ENCODE data around the gene SCAPER. TPM values are rescaled to one million over a fixed set of nuclear protein-coding genes. Genes with fewer than 3 reads are reported as not detected.
A peak's percentile ranks its signal among the peaks of the same experiment; 100 is the strongest.
"Not testable (repeated sequence)": the region's sequence is repeated elsewhere in the genome, so short reads cannot be mapped to it uniquely, and the experiment has no call there.

Gene SCAPER
- total RNA-seq, 1 donor from 2014 or later, result 22.8 TPM

- Mint-ChIP-seq H3K4me1 (ENCODE audit: low read depth) (peaks cover 25% of the 10 kb centered on the region), H3K36me3 (ENCODE audit: low read depth) (peaks cover 5% of the 10 kb centered on the region), H3K9me3 (no peaks in the 10 kb centered on the region), H3K27ac (no peak overlapping the region), H3K27me3 (ENCODE audit: low read depth) (peaks cover 5% of the 10 kb centered on the region), H3K4me3 (ENCODE audit: low read depth) (peak overlapping the region; percentile 61)
- no peak for DNase-seq (ENCODE audit: low spot score)
- intact Hi-C loops (cut with micrococcal nuclease), result loop anchor here (10.0 kb wide), 1 partner anchor 122 kb away; no protein-coding TSS in a partner anchor
Observed at GRCh38 chr15:76903251-76903681, 1.9 kb downstream of the SCAPER start.

GRCh38 chr15:76901965-76902364 lies 3.2 kb downstream of the SCAPER start:
- Mint-ChIP-seq H3K9me3 (no peaks in the 10 kb centered on the region), H3K4me3 (ENCODE audit: low read depth) (no peak overlapping the region), H3K27me3 (ENCODE audit: low read depth) (peaks cover 2% of the 10 kb centered on the region), H3K36me3 (ENCODE audit: low read depth) (peaks cover 8% of the 10 kb centered on the region), H3K4me1 (ENCODE audit: low read depth) (peaks cover 25% of the 10 kb centered on the region), H3K27ac (no peak overlapping the region)
- intact Hi-C loops (cut with micrococcal nuclease), result loop anchor here (10.0 kb wide), 1 partner anchor 123 kb away; no protein-coding TSS in a partner anchor
- no peak for DNase-seq (ENCODE audit: low spot score)

GRCh38 chr15:76899931-76900310 lies 5.2 kb downstream of the SCAPER start:
- H3K4me3 Mint-ChIP-seq (ENCODE audit: low read depth); H3K27ac Mint-ChIP-seq; H3K27me3 Mint-ChIP-seq (ENCODE audit: low read depth); H3K9me3 Mint-ChIP-seq; DNase-seq (ENCODE audit: low spot score): not testable (repeated sequence)
- intact Hi-C loops (cut with micrococcal nuclease), result loop anchor here (10.0 kb wide), 1 partner anchor 125 kb away; no protein-coding TSS in a partner anchor
- Mint-ChIP-seq H3K36me3 (ENCODE audit: low read depth) (peaks cover 13% of the 10 kb centered on the region), H3K4me1 (ENCODE audit: low read depth) (peaks cover 18% of the 10 kb centered on the region)

GRCh38 chr15:76899176-76899930 lies 5.8 kb downstream of the SCAPER start:
- H3K4me1 Mint-ChIP-seq (ENCODE audit: low read depth), result peaks cover 21% of the 10 kb centered on the region
- H3K4me3 Mint-ChIP-seq (ENCODE audit: low read depth); H3K27me3 Mint-ChIP-seq (ENCODE audit: low read depth); H3K9me3 Mint-ChIP-seq; H3K27ac Mint-ChIP-seq; intact Hi-C loops (cut with micrococcal nuclease); DNase-seq (ENCODE audit: low spot score): not testable (repeated sequence)
- H3K36me3 Mint-ChIP-seq (ENCODE audit: low read depth), result peaks cover 18% of the 10 kb centered on the region

- peaks cover 6% of the 10 kb centered on the region for H3K9me3 Mint-ChIP-seq
- H3K27me3 Mint-ChIP-seq (ENCODE audit: low read depth), result no peaks in the 10 kb centered on the region
- peaks cover 28% of the 10 kb centered on the region for H3K36me3 Mint-ChIP-seq (ENCODE audit: low read depth)
- H3K27ac Mint-ChIP-seq, result no peak overlapping the region
- H3K4me1 Mint-ChIP-seq (ENCODE audit: low read depth), result peaks cover 12% of the 10 kb centered on the region
- intact Hi-C loops (cut with micrococcal nuclease), result no loop called here
- no peak for DNase-seq (ENCODE audit: low spot score)
- H3K4me3 Mint-ChIP-seq (ENCODE audit: low read depth), result no peak overlapping the region
Observed at GRCh38 chr15:76898102-76898501, 7.0 kb downstream of the SCAPER start.

GRCh38 chr15:76894174-76894573 lies 11.0 kb downstream of the SCAPER start:
- Mint-ChIP-seq H3K4me3 (ENCODE audit: low read depth) (no peak overlapping the region), H3K9me3 (peaks cover 16% of the 10 kb centered on the region), H3K27me3 (ENCODE audit: low read depth) (no peaks in the 10 kb centered on the region), H3K27ac (no peak overlapping the region), H3K4me1 (ENCODE audit: low read depth) (peaks cover 9% of the 10 kb centered on the region), H3K36me3 (ENCODE audit: low read depth) (peaks cover 47% of the 10 kb centered on the region)
- DNase-seq (ENCODE audit: low spot score), result no peak
- intact Hi-C loops (cut with micrococcal nuclease), result no loop called here

GRCh38 chr15:76892836-76893235 lies 12.3 kb downstream of the SCAPER start:
- H3K4me1 Mint-ChIP-seq (ENCODE audit: low read depth), result peaks cover 19% of the 10 kb centered on the region
- H3K4me3 Mint-ChIP-seq (ENCODE audit: low read depth), result not testable (repeated sequence)

GRCh38 chr15:76887280-76888141 lies 17.6 kb downstream of the SCAPER start:
- H3K27me3 Mint-ChIP-seq (ENCODE audit: low read depth); H3K4me1 Mint-ChIP-seq (ENCODE audit: low read depth); H3K27ac Mint-ChIP-seq; H3K9me3 Mint-ChIP-seq; DNase-seq (ENCODE audit: low spot score); H3K4me3 Mint-ChIP-seq (ENCODE audit: low read depth); intact Hi-C loops (cut with micrococcal nuclease): not testable (repeated sequence)
- peaks cover 26% of the 10 kb centered on the region for H3K36me3 Mint-ChIP-seq (ENCODE audit: low read depth)

More at GRCh38 chr15:76892836-76893235, 12.3 kb downstream of the SCAPER start:
- DNase-seq (ENCODE audit: low spot score); H3K27me3 Mint-ChIP-seq (ENCODE audit: low read depth); intact Hi-C loops (cut with micrococcal nuclease); H3K27ac Mint-ChIP-seq: not testable (repeated sequence)
- Mint-ChIP-seq H3K36me3 (ENCODE audit: low read depth) (peaks cover 40% of the 10 kb centered on the region), H3K9me3 (peaks cover 16% of the 10 kb centered on the region)

- Mint-ChIP-seq H3K36me3 (ENCODE audit: low read depth) (peaks cover 31% of the 10 kb centered on the region), H3K27me3 (ENCODE audit: low read depth) (no peaks in the 10 kb centered on the region), H3K4me1 (ENCODE audit: low read depth) (peaks cover 9% of the 10 kb centered on the region), H3K27ac (no peak overlapping the region), H3K4me3 (ENCODE audit: low read depth) (no peak overlapping the region), H3K9me3 (no peaks in the 10 kb centered on the region)
- DNase-seq (ENCODE audit: low spot score), result no peak
- intact Hi-C loops (cut with micrococcal nuclease), result no loop called here
Observed at GRCh38 chr15:76885212-76885611, 19.9 kb downstream of the SCAPER start.

GRCh38 chr15:76875911-76876310 lies 29.2 kb downstream of the SCAPER start:
- no peaks in the 10 kb centered on the region for H3K27me3 Mint-ChIP-seq (ENCODE audit: low read depth)
- H3K9me3 Mint-ChIP-seq, result no peaks in the 10 kb centered on the region
- intact Hi-C loops (cut with micrococcal nuclease), result no loop called here
- peaks cover 16% of the 10 kb centered on the region for H3K4me1 Mint-ChIP-seq (ENCODE audit: low read depth)
- H3K27ac Mint-ChIP-seq, result no peak overlapping the region
- DNase-seq (ENCODE audit: low spot score), result no peak
- no peak overlapping the region for H3K4me3 Mint-ChIP-seq (ENCODE audit: low read depth)
- peaks cover 14% of the 10 kb centered on the region for H3K36me3 Mint-ChIP-seq (ENCODE audit: low read depth)

- H3K36me3 Mint-ChIP-seq (ENCODE audit: low read depth); H3K9me3 Mint-ChIP-seq; H3K27ac Mint-ChIP-seq; intact Hi-C loops (cut with micrococcal nuclease); DNase-seq (ENCODE audit: low spot score); H3K4me3 Mint-ChIP-seq (ENCODE audit: low read depth); H3K27me3 Mint-ChIP-seq (ENCODE audit: low read depth): not testable (repeated sequence)
- H3K4me1 Mint-ChIP-seq (ENCODE audit: low read depth), result peaks cover 11% of the 10 kb centered on the region
Observed at GRCh38 chr15:76873066-76873465, 32.1 kb downstream of the SCAPER start.

GRCh38 chr15:76871930-76872329 lies 33.2 kb downstream of the SCAPER start:
- intact Hi-C loops (cut with micrococcal nuclease), result no loop called here
- peak overlapping the region; percentile 33 for H3K27ac Mint-ChIP-seq
- no peak overlapping the region for H3K4me3 Mint-ChIP-seq (ENCODE audit: low read depth)
- H3K36me3 Mint-ChIP-seq (ENCODE audit: low read depth), result no peaks in the 10 kb centered on the region
- no peaks in the 10 kb centered on the region for H3K9me3 Mint-ChIP-seq
- H3K4me1 Mint-ChIP-seq (ENCODE audit: low read depth), result peaks cover 11% of the 10 kb centered on the region
- no peak for DNase-seq (ENCODE audit: low spot score)
- peaks cover 2% of the 10 kb centered on the region for H3K27me3 Mint-ChIP-seq (ENCODE audit: low read depth)

- H3K9me3 Mint-ChIP-seq, result no peaks in the 10 kb centered on the region
- no peak for DNase-seq (ENCODE audit: low spot score)
- peaks cover 2% of the 10 kb centered on the region for H3K27me3 Mint-ChIP-seq (ENCODE audit: low read depth)
- no peak overlapping the region for H3K4me3 Mint-ChIP-seq (ENCODE audit: low read depth)
- intact Hi-C loops (cut with micrococcal nuclease), result loop anchor here (5.0 kb wide), 1 partner anchor 671 kb away; no protein-coding TSS in a partner anchor
- H3K27ac Mint-ChIP-seq, result no peak overlapping the region
- H3K36me3 Mint-ChIP-seq (ENCODE audit: low read depth), result no peaks in the 10 kb centered on the region
- peaks cover 25% of the 10 kb centered on the region for H3K4me1 Mint-ChIP-seq (ENCODE audit: low read depth)
Observed at GRCh38 chr15:76868740-76869139, 36.4 kb downstream of the SCAPER start.
